Esophagus muscularis mucosa (tissue), 4 donors: Measurements from ENCODE around the gene OAS3. TPM values are rescaled to one million over a fixed set of nuclear protein-coding genes. Genes with fewer than 3 reads are reported as not detected.

Experiments used
- DNase-seq: peaks from one replicate; pipeline ENCODE4 v3.0.0-alpha.2; 2017; ENCODE audit errors: extremely low spot score
- H3K27ac ChIP-seq, 4 donors: fragments of 200-600 bp; sonication (generic); replicated peaks in 1 of 4; 1 replicate in 3 of 4; 2 replicates in 1 of 4; pipeline ENCODE4 v1.5.1; 2016 to 2019; ENCODE audit warnings: mild to moderate bottlenecking in 1 of 4
- H3K27me3 ChIP-seq, 4 donors: fragments of 200-600 bp; sonication (generic); one replicate each; pipeline versions ENCODE4 v1.5.1 to v1.6.0; 2016 to 2019
- H3K36me3 ChIP-seq, 4 donors: fragments of 200-600 bp; sonication (generic); one replicate each; pipeline ENCODE4 v1.5.1; 2016 to 2019
- H3K4me1 ChIP-seq, 4 donors: fragments of 200-600 bp; sonication (generic); one replicate each; pipeline ENCODE4 v1.5.1; 2016 to 2019
- H3K4me3 ChIP-seq, 4 donors: fragments of 200-600 bp; sonication (generic); 1 replicate in 2 of 4; 2 replicates in 2 of 4; pipeline ENCODE4 v1.5.1; 2016 to 2019; ENCODE audit warnings: mild to moderate bottlenecking in 4 of 4, moderate library complexity in 1 of 4
- H3K9me3 ChIP-seq, 4 donors: fragments of 200-600 bp; sonication (generic); 1 replicate in 3 of 4; 2 replicates in 1 of 4; pipeline ENCODE4 v1.5.1; 2016 to 2019
- CTCF ChIP-seq, 3 experiments: fragments of 200-600 bp in 2 of 3; fragments of 450-650 bp in 1 of 3; sonication (generic) in 2 of 3; IDR thresholded peaks; one replicate each; pipeline ENCODE4 v1.5.1; 2017 to 2019; ENCODE audit warnings: antibody characterized with exemption in 3 of 3, mild to moderate bottlenecking in 2 of 3, moderate library complexity in 1 of 3
- EP300 ChIP-seq: sonication (generic); formaldehyde crosslinking; IDR thresholded peaks from one replicate; pipeline ENCODE4 v1.6.1; 2017; ENCODE audit warnings: antibody characterized with exemption
- POLR2A ChIP-seq: fragments of 450-650 bp; IDR thresholded peaks from one replicate; pipeline ENCODE4 v1.6.1; 2017; ENCODE audit warnings: antibody characterized with exemption, moderate library complexity, mild to moderate bottlenecking, low read depth
- POLR2AphosphoS5 ChIP-seq, 2 donors: sonication (generic); formaldehyde crosslinking; IDR thresholded peaks; one replicate each; pipeline ENCODE4 v1.6.1; 2017; ENCODE audit warnings: antibody characterized with exemption in 2 of 2
- WGBS: methylation state at CpG from one replicate; pipeline ENCODE4 v1.1.5; 2018; 5-methylcytosine and 5-hydroxymethylcytosine counted together
- intact Hi-C: fragments of 100-400 bp; cut with DNase I; formaldehyde crosslinking; loops from one replicate; pipeline ENCODE4 v1.15.1; 2023
- total RNA-seq, 4 donors: library from RNA; depleted of rRNA; stranded (reverse); fragments of >200 nt; gene quantifications; one replicate each; pipeline versions ENCODE4 v1.1.0 to v1.2.1, GENCODE V29; 2016

Gene OAS3
- total RNA-seq, 4 donors from 2014 or later, result 6.0 to 9.6 (median 9.2) TPM

DNA sequence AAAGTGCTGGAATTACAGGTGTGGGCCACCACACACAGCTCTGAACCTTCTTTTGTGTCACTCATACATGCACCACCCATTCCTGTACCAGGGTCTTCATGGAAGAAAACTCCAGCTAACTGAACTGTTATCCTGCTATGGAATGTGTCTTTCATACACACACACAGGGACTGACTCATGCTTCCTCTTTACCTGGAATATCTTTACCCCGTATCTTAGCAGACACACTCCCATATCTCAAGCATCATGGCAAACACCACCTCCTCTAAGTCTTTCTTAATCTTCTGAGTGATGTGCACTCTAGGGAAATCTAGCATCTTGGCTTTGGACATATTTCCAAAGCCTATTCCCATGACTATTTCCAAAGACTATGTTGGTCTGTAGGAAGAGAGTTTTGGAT, 83.2 kb downstream of the OAS3 start:
- 94% methylated on average over 1 of the region's 1 CpG for WGBS

More for the DNA sequence above, 83.2 kb downstream of the OAS3 start:
- Histone ChIP-seq H3K36me3 (no peaks in the 10 kb centered on the region), H3K9me3 (no peaks in the 10 kb centered on the region), H3K4me3 (no peak overlapping the region), H3K4me1 (no peaks in the 10 kb centered on the region), H3K27ac (no peak overlapping the region), H3K27me3 (peaks cover 0 to 17% (median 0%) of the 10 kb centered on the region in 4 donors)
- DNase-seq, result no peak
- intact Hi-C loops, result no loop called here
- no peak for TF ChIP-seq POLR2A
- TF ChIP-seq EP300, result no peak
- TF ChIP-seq POLR2AphosphoS5 (IDR thresholded peaks at IDR 0.05), result no peak
- TF ChIP-seq CTCF (IDR thresholded peaks at IDR 0.05), result no peak

Other genes starting within 250 kb of the OAS3 start
- under 1 TPM in 1 of 4 donors, not detected in 3; 0.17 TPM for gene RPH3A, start 146.7 kb upstream of the OAS3 start, total RNA-seq
- gene OAS1, start 31.5 kb upstream of the OAS3 start, total RNA-seq, result 10 to 100 TPM in 2 of 4 donors, 1 to 10 TPM in 2; 9.9 to 10.4 (median 10.0) TPM
- gene OAS2, start 40.0 kb downstream of the OAS3 start, total RNA-seq, result 1 to 10 TPM; 4.8 to 9.1 (median 7.4) TPM
- gene DTX1, start 118.3 kb downstream of the OAS3 start, total RNA-seq, result 1 to 10 TPM; 3.6 to 6.1 (median 4.9) TPM
- gene RASAL1, start 197.3 kb downstream of the OAS3 start, total RNA-seq, result under 1 TPM in 1 of 4 donors, not detected in 3; 0.17 TPM
- gene CFAP73, start 211.2 kb downstream of the OAS3 start, total RNA-seq, result not detected
- 10 to 100 TPM; 29.1 to 59.6 (median 52.7) TPM for gene DDX54, start 247.0 kb downstream of the OAS3 start, total RNA-seq
- 10 to 100 TPM; 12.3 to 21.4 (median 16.2) TPM for gene RITA1, start 247.2 kb downstream of the OAS3 start, total RNA-seq